NCI-H146 treated with DMSO at 0.1 percent for 48 hours (cell line): ENCODE results near the gene YAE1.

Source experiments
- DNase-seq: peaks from one replicate; lab custom pipeline; 2025; ENCODE audit not compliant: unreplicated experiment; lab: John Stamatoyannopoulos, UW

Gene YAE1

GRCh38 chr7:39554583-39555165 lies 11.5 kb upstream of the YAE1 start:
- DNase-seq, result no peak

- DNase-seq, result no peak
Observed at GRCh38 chr7:39557222-39557621, 9.0 kb upstream of the YAE1 start.

GRCh38 chr7:39557911-39558310 lies 8.3 kb upstream of the YAE1 start:
- DNase-seq, result no peak

GRCh38 chr7:39560408-39560807 lies 5.8 kb upstream of the YAE1 start:
- DNase-seq, result no peak

GRCh38 chr7:39560997-39561396 lies 5.2 kb upstream of the YAE1 start:
- DNase-seq, result no peak

GRCh38 chr7:39565538-39565937 lies 666 bp upstream of the YAE1 start:
- no peak for DNase-seq

GRCh38 chr7:39567294-39567693 lies 1.1 kb downstream of the YAE1 start:
- DNase-seq, result no peak

GRCh38 chr7:39574673-39575349 lies 8.6 kb downstream of the YAE1 start:
- DNase-seq, result no peak

- no peak for DNase-seq
Observed at GRCh38 chr7:39577229-39577874, 11.1 kb downstream of the YAE1 start.

GRCh38 chr7:39580149-39580874 lies 14.1 kb downstream of the YAE1 start:
- peak; percentile 83 for DNase-seq

GRCh38 chr7:39582536-39582935 lies 16.3 kb downstream of the YAE1 start:
- no peak for DNase-seq

- no peak for DNase-seq
Observed at GRCh38 chr7:39583539-39583938, 17.3 kb downstream of the YAE1 start.

GRCh38 chr7:39587393-39587792 lies 21.2 kb downstream of the YAE1 start:
- DNase-seq, result no peak

GRCh38 chr7:39588416-39588815 lies 22.2 kb downstream of the YAE1 start:
- DNase-seq, result no peak

- DNase-seq, result no peak
Observed at GRCh38 chr7:39589323-39590111, 23.3 kb downstream of the YAE1 start.

- no peak for DNase-seq
Observed at GRCh38 chr7:39592586-39592985, 26.4 kb downstream of the YAE1 start.

- no peak for DNase-seq
Observed at GRCh38 chr7:39594988-39595620, 28.9 kb downstream of the YAE1 start.

GRCh38 chr7:39602351-39602750 lies 36.1 kb downstream of the YAE1 start:
- no peak for DNase-seq

- DNase-seq, result no peak
Observed at GRCh38 chr7:39603924-39604323, 37.7 kb downstream of the YAE1 start.

GRCh38 chr7:39605087-39605486 lies 38.9 kb downstream of the YAE1 start:
- no peak for DNase-seq

GRCh38 chr7:39606352-39606751 lies 40.1 kb downstream of the YAE1 start:
- no peak for DNase-seq
